Kidney glomerular epithelial cell (primary cell): Measurements from ENCODE around the gene COL19A1.
"Not testable (repeated sequence)": the region's sequence is repeated elsewhere in the genome, so short reads cannot be mapped to it uniquely, and the experiment has no call there.

ENCODE experiments used
- DNase-seq: peaks from one replicate; lab custom pipeline; 2025; lab: John Stamatoyannopoulos, UW

Gene COL19A1

GRCh38 chr6:69900869-69901268 is 34.5 kb downstream of the COL19A1 start:
- DNase-seq = no peak

GRCh38 chr6:69901361-69901760 is 35.0 kb downstream of the COL19A1 start:
- no peak for DNase-seq

- peak; percentile 11 for DNase-seq
Measured at GRCh38 chr6:69907981-69908498, 41.7 kb downstream of the COL19A1 start.

GRCh38 chr6:69913361-69913760 is 47.0 kb downstream of the COL19A1 start:
- no peak for DNase-seq

GRCh38 chr6:69914015-69914485 is 47.7 kb downstream of the COL19A1 start:
- no peak for DNase-seq

- no peak for DNase-seq
Measured at GRCh38 chr6:69915346-69915745, 49.0 kb downstream of the COL19A1 start.

- DNase-seq = peak; percentile 58
Measured at GRCh38 chr6:69917834-69918233, 51.5 kb downstream of the COL19A1 start.

GRCh38 chr6:69918813-69919475 is 52.6 kb downstream of the COL19A1 start:
- peak; percentile 55 for DNase-seq

- not testable (repeated sequence) for DNase-seq
Measured at GRCh38 chr6:69921066-69921465, 54.7 kb downstream of the COL19A1 start.

GRCh38 chr6:69921611-69922010 is 55.3 kb downstream of the COL19A1 start:
- not testable (repeated sequence) for DNase-seq

GRCh38 chr6:69926745-69927144 is 60.4 kb downstream of the COL19A1 start:
- DNase-seq = no peak

GRCh38 chr6:69933239-69933638 is 66.9 kb downstream of the COL19A1 start:
- no peak for DNase-seq

GRCh38 chr6:69935079-69935478 is 68.7 kb downstream of the COL19A1 start:
- DNase-seq = no peak

- no peak for DNase-seq
Measured at GRCh38 chr6:69936674-69937363, 70.5 kb downstream of the COL19A1 start.

- no peak for DNase-seq
Measured at GRCh38 chr6:69937402-69938136, 71.2 kb downstream of the COL19A1 start.

GRCh38 chr6:69942485-69942884 is 76.1 kb downstream of the COL19A1 start:
- no peak for DNase-seq

- no peak for DNase-seq
Measured at GRCh38 chr6:69945192-69945591, 78.8 kb downstream of the COL19A1 start.

GRCh38 chr6:69948479-69949114 is 82.2 kb downstream of the COL19A1 start:
- DNase-seq = no peak

GRCh38 chr6:69953491-69953890 is 87.1 kb downstream of the COL19A1 start:
- DNase-seq = no peak

GRCh38 chr6:69954733-69955132 is 88.4 kb downstream of the COL19A1 start:
- no peak for DNase-seq

- no peak for DNase-seq
Measured at GRCh38 chr6:69957985-69958559, 91.7 kb downstream of the COL19A1 start.

- no peak for DNase-seq
Measured at GRCh38 chr6:69958978-69959377, 92.6 kb downstream of the COL19A1 start.
